Measurements from ENCODE around the gene PTGR3. TPM values are rescaled to one million over a fixed set of nuclear protein-coding genes. Genes with fewer than 3 reads are reported as not detected.

The PTGR3 gene
- total and polyA plus RNA-seq, 5 experiments from 2014 or later: 14.7 to 35.1 (median 28.5) TPM

- ATAC-seq: no peak
- H3K4me3 Mint-ChIP-seq: peak overlapping the region in 9 of 10 donors; percentile 66 to 86 (median 73)
- peaks cover 26 to 49% (median 38%) of the 10 kb centered on the region in 4 donors for H3K4me1 Mint-ChIP-seq
- H3K9me3 Mint-ChIP-seq: no peaks in the 10 kb centered on the region
- peak overlapping the region in 6 of 10 donors; percentile 38 to 98 (median 78) for H3K27ac Mint-ChIP-seq
- H3K36me3 Mint-ChIP-seq: peaks cover under 1 to 18% (median 4%) of the 10 kb centered on the region in 3 donors
- no peak for DNase-seq
- POLR2A ChIA-PET: interaction anchor here (0.8 kb wide), 1 partner anchor 309 kb away, joined by 3 read pairs; no protein-coding TSS in a partner anchor
- H3K27me3 Mint-ChIP-seq: no peaks in the 10 kb centered on the region
These were observed 3.3 kb downstream of the PTGR3 start for GRCh38 chr18:75205514-75206132.

DNA sequence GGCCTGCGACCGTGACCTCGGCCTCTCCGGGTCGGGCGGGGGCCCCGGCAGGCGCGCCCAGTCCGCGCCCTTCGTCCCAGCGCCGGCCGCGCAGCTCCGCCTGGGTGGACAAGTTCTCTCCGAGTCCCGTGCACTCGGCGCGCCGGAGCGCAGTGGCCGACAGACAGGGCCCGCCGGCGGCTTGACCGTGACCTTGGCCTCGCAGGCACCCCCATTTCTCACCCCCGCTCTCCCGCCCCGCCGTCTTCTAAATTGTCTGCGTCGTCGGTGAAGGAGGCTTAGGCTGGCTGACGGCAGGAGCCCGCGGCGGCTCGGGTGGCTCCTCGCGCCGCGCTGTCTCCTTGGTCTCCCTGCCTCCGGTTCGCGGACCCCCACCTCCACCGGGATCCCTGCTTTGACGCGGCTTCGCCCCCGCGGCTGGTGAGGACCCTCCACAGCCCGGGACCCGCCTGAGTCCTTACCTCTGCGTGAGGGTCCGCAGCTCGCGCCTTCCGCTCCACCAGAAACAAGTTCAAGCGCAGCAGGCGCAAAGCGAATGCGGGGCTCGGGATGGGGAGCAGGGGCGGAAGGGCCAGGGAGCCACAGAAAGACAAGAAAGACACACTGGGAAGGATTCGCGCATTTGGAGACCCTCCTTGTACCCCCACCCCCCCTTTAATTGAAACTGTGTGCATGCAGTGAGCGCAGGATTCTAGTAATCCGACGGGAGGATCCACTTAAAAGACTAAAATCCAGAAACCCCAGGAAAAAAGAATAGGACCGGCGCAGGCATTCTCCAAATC lies 4.0 kb downstream of the PTGR3 start:
- no peak for ATAC-seq
- H3K36me3 Mint-ChIP-seq: peaks cover 0 to 24% (median 4%) of the 10 kb centered on the region in 3 donors
- peak overlapping the region in 9 of 10 donors; percentile 58 to 86 (median 73) for H3K4me3 Mint-ChIP-seq
- POLR2A ChIA-PET: interaction anchor here (0.8 kb wide), 1 partner anchor 308 kb away, joined by 3 read pairs; no protein-coding TSS in a partner anchor
- H3K27ac Mint-ChIP-seq: peak overlapping the region in 6 of 10 donors; percentile 40 to 98 (median 78)
- DNase-seq: peak in 2 of 10 donors; percentile 32 to 61
- no peaks in the 10 kb centered on the region for H3K27me3 Mint-ChIP-seq
- H3K9me3 Mint-ChIP-seq: no peaks in the 10 kb centered on the region
- H3K4me1 Mint-ChIP-seq: peaks cover 25 to 43% (median 37%) of the 10 kb centered on the region in 4 donors

DNA sequence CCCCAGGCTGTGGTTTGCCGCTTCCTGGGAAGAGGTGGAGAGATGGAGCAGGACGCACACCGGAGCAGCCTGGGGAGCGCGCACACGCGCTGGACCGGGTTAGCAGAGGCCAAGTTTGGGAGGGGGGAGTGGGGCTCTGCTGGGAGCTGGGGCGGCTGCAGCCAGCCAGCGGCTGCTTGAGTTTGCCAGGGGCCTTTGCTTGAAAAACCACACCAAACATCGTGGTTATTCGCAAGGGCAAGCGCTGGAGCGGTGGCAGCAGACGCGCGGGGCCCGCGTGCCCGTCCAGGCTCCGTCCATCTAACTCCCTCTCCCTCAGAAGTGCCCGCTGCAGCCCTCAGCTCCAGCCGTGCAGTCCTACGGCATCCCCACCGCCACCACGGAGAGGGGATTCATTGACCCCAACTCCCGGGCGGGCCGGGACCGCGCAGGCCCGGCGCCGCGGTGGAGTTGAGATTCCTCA lies 4.6 kb downstream of the PTGR3 start:
- Mint-ChIP-seq H3K27me3 (no peaks in the 10 kb centered on the region), H3K4me1 (peaks cover 28 to 43% (median 39%) of the 10 kb centered on the region in 4 donors), H3K9me3 (no peaks in the 10 kb centered on the region), H3K36me3 (peaks cover 0 to 27% (median 4%) of the 10 kb centered on the region in 3 donors), H3K27ac (no peak overlapping the region), H3K4me3 (peak overlapping the region in 5 of 10 donors; percentile 34 to 84 (median 42))
- peak in 1 of 10 donors; percentile 48 for DNase-seq
- POLR2A ChIA-PET: interaction anchor here (0.7 kb wide), 1 partner anchor 42 kb away, joined by 3 read pairs; no protein-coding TSS in a partner anchor
- ATAC-seq: no peak

DNA sequence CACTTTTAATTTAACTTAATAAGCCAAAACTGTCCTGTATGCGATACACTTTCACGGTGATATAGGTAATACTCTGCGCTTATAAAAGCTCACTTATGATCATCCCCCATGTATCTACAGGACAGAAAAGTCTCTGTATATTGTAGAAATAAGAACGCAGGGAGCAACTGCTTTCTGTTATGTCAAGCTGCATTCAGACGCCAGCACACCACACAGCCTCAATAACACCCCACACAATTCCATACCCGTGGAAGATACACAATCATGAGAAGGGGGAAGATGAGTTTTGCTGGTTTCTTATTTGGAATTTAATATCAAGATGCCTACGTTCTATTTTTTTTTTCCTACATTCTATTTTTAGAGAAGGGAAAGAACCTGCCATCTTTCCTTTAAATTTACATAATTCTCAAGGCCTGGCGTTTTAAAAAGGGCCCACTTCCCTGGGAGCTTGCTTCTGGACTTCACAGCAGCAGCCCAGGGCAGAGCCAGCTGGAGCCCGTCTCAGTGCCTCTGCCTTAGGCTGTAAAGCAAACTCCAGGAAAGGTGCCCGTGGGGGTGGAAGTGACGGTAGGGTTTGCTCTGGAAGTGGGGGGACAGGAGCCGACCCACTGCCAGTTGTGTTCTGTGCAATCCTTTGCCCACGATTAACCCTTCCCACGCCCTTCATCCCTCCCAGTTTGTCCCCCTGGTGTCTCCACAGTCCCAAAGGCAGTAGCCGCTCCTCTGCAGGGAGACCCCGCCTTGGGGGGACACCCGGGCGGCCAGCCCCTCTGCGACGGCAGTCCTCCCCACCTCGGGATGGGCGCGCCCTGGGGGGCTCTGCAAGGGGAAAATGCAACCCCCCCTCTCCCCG lies 5.3 kb downstream of the PTGR3 start:
- Mint-ChIP-seq H3K9me3 (no peaks in the 10 kb centered on the region), H3K27ac (peak overlapping the region in 3 of 10 donors; percentile 24 to 52 (median 40)), H3K27me3 (no peaks in the 10 kb centered on the region), H3K4me3 (peak overlapping the region in 4 of 10 donors; percentile 33 to 84 (median 48)), H3K4me1 (peaks cover 28 to 43% (median 40%) of the 10 kb centered on the region in 4 donors), H3K36me3 (peaks cover 0 to 27% (median 4%) of the 10 kb centered on the region in 3 donors)
- ATAC-seq: no peak
- DNase-seq: no peak
- POLR2A ChIA-PET: interaction anchor here (0.7 kb wide), 1 partner anchor 42 kb away, joined by 3 read pairs; no protein-coding TSS in a partner anchor

GRCh38 chr18:75202696-75203365 lies 6.1 kb downstream of the PTGR3 start:
- Mint-ChIP-seq H3K27ac (peak overlapping the region in 4 of 10 donors; percentile 4 to 37 (median 18)), H3K4me1 (peaks cover 26 to 48% (median 42%) of the 10 kb centered on the region in 4 donors), H3K27me3 (no peaks in the 10 kb centered on the region), H3K9me3 (no peaks in the 10 kb centered on the region), H3K4me3 (peak overlapping the region in 2 of 10 donors; percentile 20 to 84), H3K36me3 (peaks cover 0 to 27% (median 4%) of the 10 kb centered on the region in 3 donors)
- POLR2A ChIA-PET: no interaction called here
- DNase-seq (no peak), ATAC-seq (no peak)

DNA sequence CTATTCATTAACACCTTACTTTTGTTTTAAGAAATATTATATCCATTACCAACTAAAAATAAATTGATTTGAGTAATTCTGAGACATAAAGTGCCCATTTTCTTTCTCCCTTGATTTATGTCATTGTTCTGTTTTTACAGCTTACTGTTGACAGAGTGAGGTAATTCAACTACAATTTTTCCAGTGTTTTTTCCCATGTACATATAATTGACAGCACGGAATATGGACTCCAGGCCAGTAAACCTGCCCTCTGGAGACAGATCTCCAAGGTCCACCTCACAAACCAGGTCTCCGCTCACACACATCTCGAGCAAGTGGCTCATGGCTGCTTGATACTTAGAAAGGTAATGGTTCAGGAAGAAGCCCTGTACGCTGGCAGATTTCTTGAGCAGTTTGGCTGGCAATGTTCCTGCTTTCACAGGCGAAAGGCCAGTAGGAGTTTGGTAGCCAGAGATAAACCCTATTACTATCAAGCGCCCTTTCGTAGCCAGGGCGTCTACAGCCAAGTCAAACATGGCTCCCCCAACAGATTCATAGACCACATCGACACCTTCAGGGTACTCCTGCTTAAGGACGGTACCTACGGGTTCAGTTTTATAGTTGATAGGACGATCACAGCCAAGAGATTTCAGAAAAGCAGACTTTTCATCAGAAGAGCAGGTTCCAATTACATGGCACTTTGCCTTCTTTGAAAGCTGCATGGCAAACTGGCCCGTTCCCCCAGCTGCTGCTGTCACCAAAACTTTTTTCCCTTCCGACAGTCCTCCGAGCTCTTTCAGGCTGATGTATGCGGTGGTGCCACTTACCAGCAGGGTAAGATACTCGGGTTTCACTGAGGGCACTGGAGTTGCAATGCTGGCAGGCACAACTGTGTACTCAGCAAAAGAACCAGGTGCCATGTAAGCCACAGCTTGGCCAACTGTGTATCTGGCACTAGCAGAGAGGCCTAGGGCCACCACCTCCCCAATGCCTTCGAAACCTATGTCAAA lies 7.4 kb downstream of the PTGR3 start:
- Mint-ChIP-seq H3K4me1 (peaks cover 21 to 40% (median 35%) of the 10 kb centered on the region in 4 donors), H3K36me3 (peaks cover 0 to 27% (median 5%) of the 10 kb centered on the region in 3 donors), H3K27me3 (no peaks in the 10 kb centered on the region), H3K27ac (peak overlapping the region in 6 of 10 donors; percentile 27 to 84 (median 54)), H3K9me3 (no peaks in the 10 kb centered on the region), H3K4me3 (no peak overlapping the region)
- POLR2A ChIA-PET: interaction anchor here (1.1 kb wide), 1 partner anchor 44 kb away, joined by 3 read pairs; no protein-coding TSS in a partner anchor
- DNase-seq (no peak), ATAC-seq (no peak)

DNA sequence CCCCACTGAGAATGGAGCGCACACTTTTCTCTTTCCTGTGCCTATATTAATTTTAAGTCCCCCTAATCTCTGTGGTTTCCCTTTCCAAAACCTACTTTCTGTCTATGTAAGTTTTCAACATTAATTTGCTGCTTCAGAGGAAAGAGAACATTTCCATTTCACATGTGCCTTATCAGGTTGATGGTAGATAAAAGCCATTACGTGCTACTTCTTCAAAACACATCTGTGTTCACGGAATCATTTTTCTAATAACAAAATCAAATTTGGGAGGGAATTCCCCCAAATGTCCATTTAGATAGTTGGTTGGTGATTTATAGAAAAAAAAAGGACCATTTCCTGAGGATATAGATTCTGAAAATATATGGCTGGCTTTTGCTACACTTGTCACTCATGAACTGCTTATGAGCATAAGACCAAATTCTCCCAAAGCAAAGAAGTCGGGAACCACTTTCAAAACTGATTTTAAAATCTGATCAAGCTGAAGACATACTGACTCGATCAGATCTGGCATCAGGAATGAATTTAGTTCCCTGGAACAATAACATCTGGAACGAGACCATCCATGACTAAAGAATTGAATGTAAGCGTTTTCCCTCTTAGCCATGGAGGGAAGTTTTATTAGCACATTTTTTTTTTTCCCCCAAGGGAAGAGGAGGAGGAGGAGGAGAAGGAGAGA lies 8.2 kb downstream of the PTGR3 start:
- H3K4me1 Mint-ChIP-seq: peaks cover 17 to 34% (median 28%) of the 10 kb centered on the region in 4 donors

GRCh38 chr18:75200071-75200470 lies 8.9 kb downstream of the PTGR3 start:
- H3K27ac Mint-ChIP-seq: peak overlapping the region in 3 of 10 donors; percentile 1 to 69 (median 54)
- H3K9me3 Mint-ChIP-seq: no peaks in the 10 kb centered on the region
- no peaks in the 10 kb centered on the region for H3K27me3 Mint-ChIP-seq
- DNase-seq: no peak
- no peak overlapping the region for H3K4me3 Mint-ChIP-seq
- H3K4me1 Mint-ChIP-seq: peaks cover 12 to 28% (median 21%) of the 10 kb centered on the region in 4 donors
- POLR2A ChIA-PET: interaction anchor here (1.0 kb wide), 1 partner anchor 10 kb away, joined by 4 read pairs; the partner anchor contains the start of gene TSHZ1
- peaks cover 0 to 27% (median 6%) of the 10 kb centered on the region in 3 donors for H3K36me3 Mint-ChIP-seq
- no peak for ATAC-seq

More for the DNA sequence above, 8.2 kb downstream of the PTGR3 start:
- Mint-ChIP-seq H3K9me3 (no peaks in the 10 kb centered on the region), H3K27me3 (no peaks in the 10 kb centered on the region), H3K4me3 (no peak overlapping the region), H3K36me3 (peaks cover 0 to 27% (median 6%) of the 10 kb centered on the region in 3 donors), H3K27ac (peak overlapping the region in 4 of 10 donors; percentile 27 to 69 (median 42))
- POLR2A ChIA-PET: interaction anchor here (1.0 kb wide), 1 partner anchor 10 kb away, joined by 4 read pairs; the partner anchor contains the start of gene TSHZ1
- no peak for DNase-seq
- ATAC-seq: no peak

GRCh38 chr18:75199327-75199726 lies 9.6 kb downstream of the PTGR3 start:
- Mint-ChIP-seq H3K27me3 (no peaks in the 10 kb centered on the region), H3K27ac (peak overlapping the region in 6 of 10 donors; percentile 5 to 79 (median 58)), H3K4me1 (peaks cover 10 to 28% (median 20%) of the 10 kb centered on the region in 4 donors), H3K4me3 (no peak overlapping the region), H3K36me3 (peaks cover 0 to 27% (median 6%) of the 10 kb centered on the region in 3 donors), H3K9me3 (no peaks in the 10 kb centered on the region)
- no peak for DNase-seq
- POLR2A ChIA-PET: interaction anchor here (1.4 kb wide), 1 partner anchor 8 kb away, joined by 3 read pairs; no protein-coding TSS in a partner anchor
- no peak for ATAC-seq

DNA sequence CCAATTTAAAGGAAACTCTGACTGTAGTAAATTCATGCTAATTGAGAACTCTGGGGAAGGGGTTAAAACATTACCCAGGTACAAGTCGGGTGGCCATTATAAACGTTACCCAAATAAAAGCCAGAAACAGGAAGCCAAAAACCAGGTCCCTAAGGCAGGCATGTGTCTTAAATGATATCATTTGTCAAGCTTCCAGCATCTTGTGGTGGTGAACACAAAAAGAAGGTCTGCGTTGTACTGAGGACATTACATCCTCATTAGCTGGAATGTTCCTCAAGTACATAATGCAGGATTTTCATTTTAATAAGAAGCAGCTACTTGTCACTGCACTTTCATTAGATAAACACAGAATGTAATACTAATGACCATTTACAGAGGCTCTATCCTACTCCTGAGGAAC lies 10.9 kb downstream of the PTGR3 start:
- H3K9me3 Mint-ChIP-seq: no peaks in the 10 kb centered on the region
- DNase-seq (no peak), ATAC-seq (no peak)
- peaks cover 0 to 27% (median 6%) of the 10 kb centered on the region in 3 donors for H3K36me3 Mint-ChIP-seq
- peaks cover 10 to 26% (median 18%) of the 10 kb centered on the region in 4 donors for H3K4me1 Mint-ChIP-seq
- H3K4me3 Mint-ChIP-seq: no peak overlapping the region
- H3K27ac Mint-ChIP-seq: peak overlapping the region in 7 of 10 donors; percentile 7 to 75 (median 50)
- POLR2A ChIA-PET: interaction anchor here (0.7 to 1.4 kb wide), 3 partner anchors 9 to 1319 kb away, joined by 3 to 4 read pairs (median 3); no protein-coding TSS in a partner anchor
- no peaks in the 10 kb centered on the region for H3K27me3 Mint-ChIP-seq

Measured in naive thymus-derived CD8-positive, alpha-beta T cell (primary cell).